ENCODE results near the gene DEDD. TPM values are rescaled to one million over a fixed set of nuclear protein-coding genes. Genes with fewer than 3 reads are reported as not detected.

The DEDD gene
- total RNA-seq, 3 donors from 2014 or later = 28.7 to 39.0 (median 37.6) TPM

- Histone ChIP-seq H3K9me3 (no peaks in the 10 kb centered on the region), H3K27me3 (no peaks in the 10 kb centered on the region), H3K27ac (peak within 1 kb of the TSS; percentile 97 to 98), H3K4me1 (peaks cover 0 to 3% of the 10 kb centered on the region in 2 donors), H3K4me3 (peak within 1 kb of the TSS; percentile 62 to 76 (median 72)), H3K36me3 (no peaks in the 10 kb centered on the region)
- DNase-seq (ENCODE audit: low spot score in 2 of 2) = peak; percentile 79 to 81
- intact Hi-C loops (cut with DNase I; ENCODE audit: low total_unique reads) = no loop called here
- TF ChIP-seq POLR2AphosphoS5 (IDR thresholded peaks at IDR 0.05) (peak; percentile 82 to 86 (median 82)), CTCF (IDR thresholded peaks at IDR 0.05) (no peak), POLR2A (IDR thresholded peaks at IDR 0.05) (no peak)
Measured at GRCh38 chr1:161153682-161154337, 21.3 kb upstream of the DEDD start, which contains the start of gene UFC1. Gene UFC1, plus strand, starts transcription at chr1:161153978. Its CDS starts 20 bp downstream, at chr1:161153998.

GRCh38 chr1:161153176-161153575 lies 20.7 kb upstream of the DEDD start:
- H3K4me1 ChIP-seq = peaks cover 0 to 3% of the 10 kb centered on the region in 2 donors
- no peak for DNase-seq (ENCODE audit: low spot score in 2 of 2)
- no peaks in the 10 kb centered on the region for H3K36me3 ChIP-seq
- intact Hi-C loops (cut with DNase I; ENCODE audit: low total_unique reads) = no loop called here
- H3K27ac ChIP-seq = peak overlapping the region; percentile 97 to 98
- TF ChIP-seq POLR2A (IDR thresholded peaks at IDR 0.05) (no peak), CTCF (IDR thresholded peaks at IDR 0.05) (no peak), POLR2AphosphoS5 (IDR thresholded peaks at IDR 0.05) (no peak)
- H3K9me3 ChIP-seq = no peaks in the 10 kb centered on the region
- peak overlapping the region; percentile 62 to 76 (median 72) for H3K4me3 ChIP-seq
- H3K27me3 ChIP-seq = no peaks in the 10 kb centered on the region

- no peak for DNase-seq (ENCODE audit: low spot score in 2 of 2)
- Histone ChIP-seq H3K27ac (no peak overlapping the region), H3K4me3 (no peak overlapping the region), H3K4me1 (no peaks in the 10 kb centered on the region), H3K36me3 (no peaks in the 10 kb centered on the region), H3K9me3 (no peaks in the 10 kb centered on the region), H3K27me3 (no peaks in the 10 kb centered on the region)
- TF ChIP-seq CTCF (IDR thresholded peaks at IDR 0.05) (no peak), POLR2AphosphoS5 (IDR thresholded peaks at IDR 0.05) (no peak), POLR2A (IDR thresholded peaks at IDR 0.05) (no peak)
- intact Hi-C loops (cut with DNase I; ENCODE audit: low total_unique reads) = no loop called here
Measured at GRCh38 chr1:161145832-161146231, 13.4 kb upstream of the DEDD start.

- Histone ChIP-seq H3K36me3 (no peaks in the 10 kb centered on the region), H3K27ac (no peak overlapping the region), H3K4me3 (no peak overlapping the region), H3K27me3 (no peaks in the 10 kb centered on the region), H3K4me1 (no peaks in the 10 kb centered on the region), H3K9me3 (no peaks in the 10 kb centered on the region)
- DNase-seq (ENCODE audit: low spot score in 2 of 2) = no peak
- TF ChIP-seq POLR2A (IDR thresholded peaks at IDR 0.05) = no peak
- TF ChIP-seq CTCF (IDR thresholded peaks at IDR 0.05) = no peak
- TF ChIP-seq POLR2AphosphoS5 (IDR thresholded peaks at IDR 0.05) = no peak
- intact Hi-C loops (cut with DNase I; ENCODE audit: low total_unique reads) = no loop called here
Measured at GRCh38 chr1:161140755-161141400, 8.4 kb upstream of the DEDD start.

- intact Hi-C loops (cut with DNase I; ENCODE audit: low total_unique reads) = no loop called here
- H3K4me3 ChIP-seq = no peak overlapping the region
- DNase-seq (ENCODE audit: low spot score in 2 of 2) = no peak
- H3K36me3 ChIP-seq = no peaks in the 10 kb centered on the region
- TF ChIP-seq POLR2A (IDR thresholded peaks at IDR 0.05) (no peak), CTCF (IDR thresholded peaks at IDR 0.05) (peak; percentile 12 to 22 (median 12))
- H3K9me3 ChIP-seq = no peaks in the 10 kb centered on the region
- no peaks in the 10 kb centered on the region for H3K27me3 ChIP-seq
- no peak overlapping the region for H3K27ac ChIP-seq
- no peaks in the 10 kb centered on the region for H3K4me1 ChIP-seq
Measured at GRCh38 chr1:161139766-161140165, 7.3 kb upstream of the DEDD start.
